UCSD-AML1 (cell line): ENCODE measurements around the gene POLR2H.
"Not testable (repeated sequence)": the region's sequence is repeated elsewhere in the genome, so short reads cannot be mapped to it uniquely, and the experiment has no call there.

Experiments
- DNase-seq: peaks from one replicate; lab custom pipeline; 2025; ENCODE audit not compliant: unreplicated experiment; lab: John Stamatoyannopoulos, UW

The POLR2H gene

DNA sequence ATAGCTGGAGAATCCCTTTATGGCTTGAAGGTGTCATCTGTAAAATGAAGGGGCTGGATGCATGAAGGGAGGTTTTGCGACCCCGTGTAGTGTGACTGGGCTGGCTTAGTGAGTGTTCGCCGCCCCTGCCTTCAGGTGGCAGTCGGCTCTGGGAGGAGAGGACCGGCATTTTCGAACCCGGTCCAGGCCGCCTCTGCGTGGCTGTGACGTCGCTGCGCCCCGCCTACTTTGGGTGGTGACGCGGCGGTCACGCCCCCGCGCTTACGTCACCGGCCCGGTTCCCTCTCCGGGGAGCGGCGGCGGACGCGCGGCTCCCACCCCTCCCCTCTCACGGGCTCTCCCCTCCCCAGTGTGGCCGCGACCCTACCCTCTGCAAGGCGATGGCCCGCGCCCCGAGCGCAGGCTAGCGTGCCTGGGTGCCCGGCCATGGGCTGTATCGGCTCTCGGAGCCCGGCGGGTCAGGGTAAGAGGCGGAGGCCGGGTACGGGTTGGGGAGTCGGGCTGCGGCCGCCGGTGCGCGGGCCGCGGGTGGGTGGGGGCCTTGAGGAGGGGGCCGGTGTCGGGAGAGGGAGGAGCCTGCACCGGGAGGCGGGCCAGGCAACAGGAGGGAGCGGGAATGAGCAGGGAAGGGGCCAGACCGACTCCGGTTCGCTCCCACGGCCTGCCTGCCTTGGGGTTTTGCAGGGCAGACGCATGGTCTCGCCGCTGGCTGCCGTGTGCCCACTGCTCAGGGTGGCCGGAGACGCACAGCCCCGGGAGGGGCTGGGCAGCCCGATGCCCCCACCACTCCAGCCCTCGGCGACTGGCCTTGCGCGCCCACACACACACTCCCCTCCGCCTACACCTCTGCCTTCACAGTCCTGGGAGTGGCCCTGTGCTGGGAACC lies 25.6 kb upstream of the POLR2H start:
- no peak for DNase-seq

DNA sequence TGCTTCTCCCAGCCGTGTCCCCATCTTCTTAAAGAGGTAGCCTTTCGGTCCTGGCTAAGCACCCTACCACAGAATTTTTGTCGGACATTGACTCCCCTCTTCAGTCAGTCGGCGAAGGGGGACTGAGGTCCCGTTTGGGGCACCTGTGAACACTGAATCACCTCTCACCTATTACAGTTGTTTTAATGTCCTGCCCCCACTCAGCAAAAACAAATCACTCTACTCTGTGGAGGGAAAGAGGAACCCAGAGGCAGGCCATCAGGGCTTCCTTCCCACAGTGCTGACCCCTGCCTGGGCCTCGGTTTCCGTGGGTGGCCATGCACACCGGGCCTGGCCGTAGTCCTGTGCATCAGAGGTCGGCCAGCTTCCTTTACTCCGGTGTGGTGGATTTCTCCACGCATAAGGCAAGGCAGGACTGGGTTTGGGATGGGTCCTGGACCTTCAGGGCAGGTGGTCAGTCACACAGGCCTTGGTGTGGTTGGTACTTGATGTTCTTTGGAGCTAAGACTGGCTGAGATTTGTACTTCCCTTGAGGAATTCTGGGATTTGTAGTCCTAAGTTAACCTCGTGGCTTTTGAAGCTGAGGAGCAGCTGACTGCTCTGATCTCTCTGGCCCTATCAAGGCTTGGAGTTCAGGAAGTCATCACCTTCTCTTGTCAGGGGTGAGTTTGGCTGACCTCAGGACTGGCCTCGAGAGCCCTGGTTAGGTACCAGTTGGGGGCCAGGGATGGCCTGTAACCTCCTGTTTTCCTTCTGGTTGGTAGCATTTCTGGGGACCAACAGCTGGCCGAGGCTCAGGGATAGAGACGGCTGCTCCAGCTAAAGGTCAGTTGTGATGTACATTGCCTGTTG lies 24.7 kb upstream of the POLR2H start:
- DNase-seq, result no peak

DNA sequence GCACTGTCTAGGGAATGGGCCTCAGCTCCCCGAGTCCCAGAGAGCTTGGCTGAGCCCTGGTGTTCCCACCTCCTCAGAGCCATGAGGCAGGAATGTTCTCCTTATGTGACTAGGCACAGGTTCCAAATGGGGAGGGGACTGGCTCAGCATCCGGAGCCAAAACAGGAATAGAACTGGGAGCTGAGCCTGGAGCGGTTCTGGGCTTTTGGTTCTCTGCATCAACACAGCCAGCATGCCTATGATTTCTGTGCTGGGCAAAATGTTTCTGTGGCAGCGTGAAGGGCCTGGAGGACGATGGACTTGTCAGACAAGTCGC lies 24.2 kb upstream of the POLR2H start, which contains the start of gene FAM131A:
TSS of gene FAM131A (plus strand) at position 202 of the 316 bp plus-strand sequence. CDS start at position 233, 31 bp downstream.
- no peak for DNase-seq

DNA sequence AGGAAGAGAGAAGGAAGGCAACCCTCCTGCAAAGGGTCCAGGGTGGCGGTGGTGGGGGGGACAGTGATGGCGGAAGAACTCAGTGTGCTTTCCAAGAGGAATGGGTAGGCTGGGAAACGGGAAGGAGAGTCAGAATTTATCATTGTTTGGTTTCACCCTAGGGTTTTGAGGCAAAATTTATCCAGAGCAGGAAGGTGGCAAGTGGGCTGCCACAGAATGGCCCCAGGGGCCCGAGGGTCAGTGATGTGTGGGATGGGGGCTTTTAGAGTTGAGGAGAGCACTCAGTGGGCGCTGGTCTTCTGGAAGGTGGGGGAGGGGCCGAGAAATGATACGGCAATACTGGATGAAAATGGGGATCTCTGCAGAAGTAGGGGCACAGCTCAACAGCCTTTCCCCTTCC lies 23.5 kb upstream of the POLR2H start:
- DNase-seq, result no peak

DNA sequence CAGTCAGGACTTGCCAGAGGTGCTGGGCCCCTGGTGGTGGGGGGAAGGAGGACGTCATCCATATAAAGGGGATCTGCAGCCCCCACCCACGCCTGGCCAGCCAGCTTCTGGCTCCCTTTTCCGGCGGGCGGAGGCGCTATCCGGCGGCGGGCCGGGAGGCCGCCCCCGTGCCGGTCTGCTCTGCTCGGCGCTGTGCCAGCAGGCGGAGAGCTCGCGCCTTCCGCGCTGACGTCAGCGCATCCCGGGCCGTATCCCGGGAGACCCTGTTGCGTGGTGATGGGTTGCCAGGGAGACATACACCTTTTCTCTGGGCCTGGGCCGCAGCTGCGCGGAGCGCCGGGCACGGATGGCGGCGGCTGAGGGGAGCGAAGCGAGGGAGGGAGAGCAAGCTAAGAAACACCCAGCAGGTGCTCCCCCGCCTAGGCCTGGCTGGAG lies 23.0 kb upstream of the POLR2H start:
- no peak for DNase-seq

DNA sequence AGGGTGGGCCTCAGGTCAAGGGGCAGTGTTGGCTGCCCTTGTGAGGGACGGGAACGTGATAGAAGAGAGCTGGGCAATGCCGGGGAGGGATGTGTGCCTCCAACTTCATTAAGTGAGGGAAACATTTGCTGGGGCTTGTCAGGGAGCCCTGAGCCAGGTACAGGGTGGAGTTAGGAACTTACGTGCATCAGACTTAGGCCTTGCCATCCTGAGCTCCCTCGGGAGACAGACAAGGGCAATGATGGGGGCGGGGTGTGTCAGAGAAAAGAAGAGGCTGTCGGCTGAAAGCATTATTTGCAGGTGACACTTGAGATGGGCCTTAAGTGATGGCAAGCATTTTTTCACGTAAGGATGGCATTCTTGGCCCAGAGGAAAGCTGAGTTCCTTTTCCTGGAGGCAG lies 22.5 kb upstream of the POLR2H start:
- DNase-seq, result no peak

DNA sequence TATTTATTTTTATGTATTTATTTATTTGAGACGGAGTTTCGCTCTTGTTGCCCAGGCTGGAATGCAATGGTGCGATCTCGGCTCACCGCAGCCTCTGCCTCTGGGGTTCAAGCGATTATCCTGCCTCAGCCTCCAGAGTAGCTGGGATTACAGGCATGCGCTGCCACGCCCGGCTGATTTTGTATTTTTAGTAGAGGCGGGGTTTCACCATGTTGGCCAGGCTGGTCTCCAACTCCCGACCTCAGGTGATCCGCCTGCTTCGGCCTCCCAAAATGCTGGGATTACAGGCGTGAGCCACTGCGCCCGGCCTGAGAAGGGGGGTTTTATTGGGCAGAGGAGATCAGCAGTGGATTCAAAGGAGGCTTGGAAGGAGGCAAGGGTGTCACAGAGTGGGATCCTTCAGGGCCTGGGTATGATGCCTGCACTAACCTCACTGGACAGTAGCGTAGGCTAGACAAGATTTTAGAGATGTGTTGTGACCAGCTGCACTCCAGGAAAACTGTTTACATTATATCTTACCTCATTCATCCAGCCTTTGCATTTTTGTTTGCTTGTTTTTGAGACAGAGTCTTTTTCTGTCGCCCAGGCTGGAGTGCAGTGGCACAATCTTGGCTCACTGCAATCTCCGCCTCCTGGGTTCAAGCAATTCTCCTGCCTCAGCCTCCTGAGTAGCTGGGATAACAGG lies 21.9 kb upstream of the POLR2H start:
- DNase-seq, result not testable (repeated sequence)

DNA sequence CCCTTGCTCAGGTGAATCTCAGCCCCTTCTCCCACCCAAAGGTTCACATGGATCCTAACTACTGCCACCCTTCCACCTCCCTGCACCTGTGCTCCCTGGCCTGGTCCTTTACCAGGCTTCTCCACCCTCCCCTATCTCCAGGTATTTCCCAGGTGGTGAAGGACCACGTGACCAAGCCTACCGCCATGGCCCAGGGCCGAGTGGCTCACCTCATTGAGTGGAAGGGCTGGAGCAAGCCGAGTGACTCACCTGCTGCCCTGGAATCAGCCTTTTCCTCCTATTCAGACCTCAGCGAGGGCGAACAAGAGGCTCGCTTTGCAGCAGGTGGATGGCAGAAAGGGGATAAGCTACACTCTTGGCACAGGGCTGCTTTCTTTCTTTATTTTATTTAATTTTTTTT lies 19.6 kb upstream of the POLR2H start:
- no peak for DNase-seq

DNA sequence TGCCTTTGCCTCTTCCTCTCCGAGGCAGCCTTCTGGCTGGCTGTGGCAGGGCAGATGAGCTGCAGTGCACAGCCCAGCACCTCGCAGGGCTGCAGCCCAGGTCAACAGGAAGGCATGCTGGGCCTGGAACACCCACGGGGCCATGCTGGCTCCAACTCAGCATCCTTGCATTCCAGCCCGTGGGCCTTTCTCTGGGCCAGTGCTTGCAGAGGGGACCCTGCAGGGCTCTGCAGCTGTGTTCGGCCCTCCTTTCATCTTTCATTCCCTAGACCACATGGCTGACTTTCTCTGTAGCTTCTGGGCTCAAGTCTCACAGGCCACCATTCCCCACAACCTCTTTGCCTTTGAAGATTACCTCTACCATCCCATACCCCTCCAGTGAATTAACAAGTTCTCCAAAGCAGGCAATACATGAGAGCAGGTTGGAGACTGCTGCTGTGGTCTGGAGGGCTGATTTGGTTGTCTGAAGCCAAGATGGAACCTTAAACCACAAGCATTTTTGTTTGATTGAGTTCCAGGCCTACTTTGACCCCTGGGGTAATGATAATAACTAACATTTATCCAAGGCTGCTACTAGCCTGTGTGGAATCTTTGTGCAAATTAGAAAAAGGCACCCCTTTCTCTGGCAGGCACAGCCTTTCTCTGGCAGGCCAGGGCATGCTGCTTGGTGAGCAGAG lies 18.2 kb upstream of the POLR2H start:
- no peak for DNase-seq

DNA sequence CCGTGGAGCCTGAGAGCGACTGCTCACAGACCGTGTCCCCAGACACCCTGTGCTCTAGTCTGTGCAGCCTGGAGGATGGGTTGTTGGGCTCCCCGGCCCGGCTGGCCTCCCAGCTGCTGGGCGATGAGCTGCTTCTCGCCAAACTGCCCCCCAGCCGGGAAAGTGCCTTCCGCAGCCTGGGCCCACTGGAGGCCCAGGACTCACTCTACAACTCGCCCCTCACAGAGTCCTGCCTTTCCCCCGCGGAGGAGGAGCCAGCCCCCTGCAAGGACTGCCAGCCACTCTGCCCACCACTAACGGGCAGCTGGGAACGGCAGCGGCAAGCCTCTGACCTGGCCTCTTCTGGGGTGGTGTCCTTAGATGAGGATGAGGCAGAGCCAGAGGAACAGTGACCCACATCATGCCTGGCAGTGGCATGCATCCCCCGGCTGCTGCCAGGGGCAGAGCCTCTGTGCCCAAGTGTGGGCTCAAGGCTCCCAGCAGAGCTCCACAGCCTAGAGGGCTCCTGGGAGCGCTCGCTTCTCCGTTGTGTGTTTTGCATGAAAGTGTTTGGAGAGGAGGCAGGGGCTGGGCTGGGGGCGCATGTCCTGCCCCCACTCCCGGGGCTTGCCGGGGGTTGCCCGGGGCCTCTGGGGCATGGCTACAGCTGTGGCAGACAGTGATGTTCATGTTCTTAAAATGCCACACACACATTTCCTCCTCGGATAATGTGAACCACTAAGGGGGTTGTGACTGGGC lies 16.8 kb upstream of the POLR2H start:
- DNase-seq, result no peak

DNA sequence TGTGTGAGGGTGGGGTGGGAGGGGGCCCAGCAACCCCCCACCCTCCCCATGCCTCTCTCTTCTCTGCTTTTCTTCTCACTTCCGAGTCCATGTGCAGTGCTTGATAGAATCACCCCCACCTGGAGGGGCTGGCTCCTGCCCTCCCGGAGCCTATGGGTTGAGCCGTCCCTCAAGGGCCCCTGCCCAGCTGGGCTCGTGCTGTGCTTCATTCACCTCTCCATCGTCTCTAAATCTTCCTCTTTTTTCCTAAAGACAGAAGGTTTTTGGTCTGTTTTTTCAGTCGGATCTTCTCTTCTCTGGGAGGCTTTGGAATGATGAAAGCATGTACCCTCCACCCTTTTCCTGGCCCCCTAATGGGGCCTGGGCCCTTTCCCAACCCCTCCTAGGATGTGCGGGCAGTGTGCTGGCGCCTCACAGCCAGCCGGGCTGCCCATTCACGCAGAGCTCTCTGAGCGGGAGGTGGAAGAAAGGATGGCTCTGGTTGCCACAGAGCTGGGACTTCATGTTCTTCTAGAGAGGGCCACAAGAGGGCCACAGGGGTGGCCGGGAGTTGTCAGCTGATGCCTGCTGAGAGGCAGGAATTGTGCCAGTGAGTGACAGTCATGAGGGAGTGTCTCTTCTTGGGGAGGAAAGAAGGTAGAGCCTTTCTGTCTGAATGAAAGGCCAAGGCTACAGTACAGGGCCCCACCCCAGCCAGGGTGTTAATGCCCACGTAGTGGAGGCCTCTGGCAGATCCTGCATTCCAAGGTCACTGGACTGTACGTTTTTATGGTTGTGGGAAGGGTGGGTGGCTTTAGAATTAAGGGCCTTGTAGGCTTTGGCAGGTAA lies 16.0 kb upstream of the POLR2H start:
- peak; percentile 50 for DNase-seq

DNA sequence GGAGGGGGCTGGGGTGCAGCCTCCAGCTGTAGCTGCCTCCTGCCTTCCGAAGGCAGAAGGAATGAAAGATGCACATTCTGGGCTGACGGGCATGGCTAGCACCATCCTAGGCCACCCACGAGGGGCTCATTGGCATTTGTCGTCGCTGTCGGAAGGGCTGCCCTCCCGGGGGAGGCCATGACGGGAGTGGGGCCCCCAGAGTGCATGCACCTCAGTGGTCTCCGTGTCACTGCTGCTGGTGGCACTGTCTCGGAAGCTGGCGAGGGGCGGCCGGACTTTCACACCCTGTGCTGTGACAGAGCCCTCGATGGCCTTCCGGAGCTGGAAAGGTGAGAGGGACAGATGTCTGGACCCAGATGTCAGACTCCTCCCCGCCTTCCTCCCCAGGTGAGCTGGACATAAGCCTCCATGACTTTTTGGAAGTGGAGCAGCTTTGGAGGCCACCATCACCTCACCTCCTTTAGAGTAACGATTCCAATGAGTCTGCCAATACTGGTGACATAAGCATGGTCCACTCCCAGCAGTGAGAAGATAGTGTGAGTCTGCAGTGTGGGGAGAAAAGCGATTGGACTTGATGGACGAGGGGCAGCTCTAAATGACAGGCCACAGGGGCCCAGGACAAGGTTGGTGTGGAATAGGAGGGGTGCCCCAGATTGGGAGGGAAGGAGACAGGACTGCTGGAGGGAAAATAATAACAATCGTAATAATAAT lies 14.9 kb upstream of the POLR2H start:
- DNase-seq, result no peak

DNA sequence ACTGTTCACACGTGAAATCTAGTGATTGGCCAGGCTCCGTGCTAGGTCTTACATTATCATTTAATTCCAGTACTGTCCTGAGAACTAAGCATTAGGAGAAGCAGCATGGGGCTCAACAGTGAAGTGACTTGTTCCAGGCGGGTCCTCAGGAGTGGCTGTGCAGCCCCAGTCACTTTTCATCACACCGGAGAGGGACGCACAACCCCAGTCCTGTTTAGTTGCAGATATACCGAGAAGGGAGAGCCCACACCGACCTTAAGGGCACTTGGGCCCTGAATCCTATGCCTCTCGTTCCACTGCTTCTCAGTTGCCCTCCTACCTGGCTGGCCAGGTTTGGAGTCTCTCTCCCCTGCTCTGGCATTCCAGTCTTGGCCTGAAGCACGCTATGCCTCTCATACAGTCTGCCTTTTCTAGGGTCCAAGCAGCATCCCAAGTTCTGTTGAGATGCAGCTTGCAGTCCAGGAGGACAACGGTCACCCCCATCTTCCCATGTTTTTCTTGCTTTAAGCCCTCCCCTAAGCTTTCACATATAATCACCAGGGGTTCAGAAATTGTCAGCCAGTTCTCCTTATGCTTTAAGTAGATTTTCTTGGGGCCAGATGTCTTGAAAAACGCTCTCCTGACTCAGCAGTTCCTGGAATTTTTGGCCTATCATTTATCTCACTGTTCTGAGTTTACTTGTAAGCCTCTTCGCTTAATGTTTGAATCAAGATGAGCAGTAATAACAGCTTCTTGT lies 14.0 kb upstream of the POLR2H start:
- DNase-seq, result no peak

DNA sequence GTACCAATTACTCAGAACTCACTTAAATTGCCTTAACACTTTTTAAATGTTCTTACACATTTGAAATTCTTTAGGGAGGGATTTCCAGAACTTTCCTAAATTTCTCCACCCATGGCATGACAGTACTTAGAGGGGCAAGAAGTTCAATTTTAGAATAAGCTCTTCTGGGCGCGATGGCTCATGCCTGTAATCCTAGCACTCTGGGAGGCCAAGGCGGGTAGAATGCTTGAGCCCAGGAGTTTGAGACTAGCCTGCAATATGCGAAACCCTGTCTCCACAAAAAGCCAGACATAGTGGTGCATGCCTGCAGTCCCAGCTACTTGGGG lies 13.5 kb upstream of the POLR2H start:
- no peak for DNase-seq

DNA sequence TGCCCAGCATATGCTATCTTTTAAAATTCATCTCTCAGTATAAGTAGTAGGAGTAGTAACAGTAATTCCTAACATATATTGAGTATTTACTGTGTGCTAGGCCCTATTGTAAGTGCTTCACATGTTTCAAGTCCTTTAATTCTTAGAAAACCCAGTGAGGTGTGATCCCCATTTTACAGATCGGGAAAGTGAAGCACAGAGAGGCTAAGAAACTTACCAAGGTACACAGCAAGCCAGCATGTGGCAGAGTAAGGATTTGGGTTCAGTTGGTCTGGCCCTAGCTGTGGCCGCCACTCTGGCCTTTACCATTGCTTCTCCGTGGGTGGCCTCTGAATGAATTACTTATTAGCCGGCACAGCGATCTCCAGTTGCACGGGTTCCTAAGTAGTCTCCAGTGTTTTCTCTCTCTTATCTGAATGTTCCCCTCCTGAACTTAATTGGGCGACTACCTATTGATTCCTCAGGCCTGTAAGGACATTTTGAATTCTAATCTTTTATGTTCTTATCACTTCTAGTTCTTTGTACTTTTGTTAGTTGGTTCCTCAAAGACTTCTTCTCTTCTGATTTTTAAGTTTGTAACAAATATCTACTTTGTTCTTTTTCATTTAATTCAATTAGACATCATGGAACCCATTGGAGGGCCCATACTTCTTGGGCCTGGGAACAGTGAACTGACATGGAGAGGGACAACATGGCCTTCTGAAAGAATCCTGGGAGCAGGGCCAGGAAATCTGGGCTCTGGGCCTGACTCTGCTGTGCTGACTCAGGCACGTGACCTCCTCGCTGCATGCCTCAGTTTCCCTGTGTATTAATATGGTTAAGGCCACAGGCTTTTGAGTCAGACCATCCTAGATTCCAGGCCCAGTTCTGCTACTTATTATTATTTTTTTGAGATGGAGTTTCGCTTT lies 11.7 kb upstream of the POLR2H start:
- DNase-seq, result no peak

DNA sequence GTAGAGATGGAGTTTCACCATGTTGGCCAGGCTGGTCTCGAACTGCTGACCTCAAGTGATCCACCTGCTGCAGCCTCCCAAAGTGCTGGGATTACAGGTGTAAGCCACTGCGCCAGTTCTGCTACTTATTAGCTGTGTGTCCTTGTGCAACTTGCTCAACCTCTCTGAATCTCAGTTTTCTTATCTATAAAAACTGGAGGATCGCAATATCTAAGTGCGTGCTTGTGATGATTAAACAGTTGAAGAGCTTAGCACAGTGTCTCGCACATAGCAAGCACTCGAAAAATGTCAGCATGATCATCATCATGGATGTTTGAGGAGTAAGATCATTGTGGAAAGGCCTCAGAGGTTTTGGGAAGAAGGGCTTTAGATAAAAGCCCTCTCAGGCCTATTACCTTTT lies 10.9 kb upstream of the POLR2H start:
- DNase-seq, result no peak

DNA sequence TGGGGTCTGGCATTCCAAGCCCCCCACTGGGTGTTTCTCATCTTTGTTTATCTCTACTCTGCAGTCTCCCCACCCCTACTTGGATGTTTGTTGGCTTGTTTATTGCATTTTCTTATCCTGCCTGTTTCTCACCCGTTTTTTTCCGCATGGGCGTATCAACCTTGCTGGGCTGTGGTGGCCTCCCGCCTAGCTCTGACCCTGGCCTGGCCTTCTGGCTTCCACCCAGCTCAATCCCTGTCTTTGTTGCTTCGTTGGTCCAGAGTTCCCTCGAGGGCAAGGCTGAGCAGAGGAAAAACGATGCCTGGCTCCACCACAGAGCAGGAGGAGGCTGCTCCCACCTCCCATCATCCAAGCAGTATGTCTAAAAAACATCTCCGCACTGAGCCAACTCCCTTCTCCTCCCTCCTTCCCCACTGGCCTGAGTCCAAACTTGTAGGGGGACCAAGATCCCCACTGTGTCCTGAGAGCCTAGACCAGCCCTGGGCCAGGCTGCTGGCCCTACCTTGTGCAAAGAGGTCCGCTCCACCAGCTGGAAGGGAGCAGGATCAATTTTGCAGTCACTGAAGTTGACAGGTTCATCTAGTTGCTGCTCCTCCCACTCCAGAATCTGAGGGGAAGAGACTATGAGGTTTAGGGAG lies 9.9 kb upstream of the POLR2H start:
- no peak for DNase-seq
